K562 (cell line): ENCODE results near the gene URM1.

Source experiments
- ARNT ChIP-seq, 2 experiments: fragments of 450-650 bp; IDR thresholded peaks; 2 replicates each; pipeline ENCODE4 v1.6.1; 2016; ENCODE audit warnings: mild to moderate bottlenecking in 1 of 2
- BCLAF1 ChIP-seq, 2 experiments: fragments of 450-650 bp in 1 of 2; IDR thresholded peaks; 2 replicates each; pipeline ENCODE4 v1.6.1; 2011 to 2017; ENCODE audit warnings: low read depth in 2 of 2, antibody characterized with exemption in 1 of 2, borderline replicate concordance in 1 of 2, low read length in 1 of 2, mild to moderate bottlenecking in 1 of 2, mixed read lengths in 1 of 2; ENCODE audit not compliant: control insufficient read depth in 1 of 2
- CTCF ChIP-seq, 3 experiments: IDR thresholded peaks in 2 of 3; conservative IDR thresholded peaks in 1 of 3; 2 replicates each; pipeline ENCODE4 v1.5.1; 2011 to 2012; ENCODE audit warnings: low read length in 3 of 3, mild to moderate bottlenecking in 3 of 3, control low read depth in 2 of 3, improper control_type of control experiment in 1 of 3, inconsistent platforms in 1 of 3, low read depth in 1 of 3, mixed read lengths in 1 of 3, moderate library complexity in 1 of 3; ENCODE audit not compliant: insufficient read depth in 2 of 3
- GTF2F1 ChIP-seq: IDR thresholded peaks from 2 replicates; pipeline ENCODE4 v1.6.1; 2011; ENCODE audit warnings: low read depth, low read length, improper control_type of control experiment
- JUN ChIP-seq, 2 experiments: sonication (generic) in 1 of 2; formaldehyde crosslinking in 1 of 2; IDR thresholded peaks; 2 replicates each; pipeline versions ENCODE4 v1.6.1 to v1.8.0; 2012 to 2022; ENCODE audit warnings: borderline replicate concordance in 2 of 2, mild to moderate bottlenecking in 2 of 2, improper control_type of control experiment in 1 of 2, low read depth in 1 of 2, low read length in 1 of 2, missing genetic modification reagents in 1 of 2
- KDM4B ChIP-seq, 2 experiments: fragments of 450-650 bp in 1 of 2; sonication (generic) in 1 of 2; IDR thresholded peaks; 2 replicates each; pipeline ENCODE4 v1.6.1; 2016 to 2017; ENCODE audit warnings: borderline replicate concordance in 2 of 2, antibody characterized with exemption in 1 of 2, low read depth in 1 of 2, mild to moderate bottlenecking in 1 of 2
- MAX ChIP-seq: sonication (generic); formaldehyde crosslinking; IDR thresholded peaks from 2 replicates; pipeline ENCODE4 v1.9.0; 2022; ENCODE audit warnings: mild to moderate bottlenecking, missing genetic modification reagents
- MCM2 ChIP-seq: fragments of 450-650 bp; IDR thresholded peaks from 2 replicates; pipeline ENCODE4 v1.6.1; 2017; ENCODE audit warnings: low read depth, mild to moderate bottlenecking
- POLR2AphosphoS5 ChIP-seq: IDR thresholded peaks from 2 replicates; pipeline ENCODE4 v1.6.1; 2011; ENCODE audit warnings: mild to moderate bottlenecking, low read depth, low read length, moderate library complexity; ENCODE audit not compliant: control insufficient read depth, insufficient read depth
- UBTF ChIP-seq, 2 experiments: IDR thresholded peaks; 2 replicates each; pipeline ENCODE4 v1.6.1; 2012; ENCODE audit warnings: improper control_type of control experiment in 2 of 2, low read depth in 2 of 2, low read length in 2 of 2, borderline replicate concordance in 1 of 2
- ZEB2 ChIP-seq: fragments of 450-650 bp; IDR thresholded peaks from 2 replicates; pipeline ENCODE4 v1.6.1; 2016
- ZFP36 ChIP-seq: fragments of 150-350 bp; IDR thresholded peaks from 2 replicates; pipeline ENCODE4 v1.6.1; 2018; ENCODE audit warnings: low read length, low read depth; ENCODE audit not compliant: partially characterized antibody
- ZNF274 ChIP-seq: IDR thresholded peaks from 2 replicates; pipeline ENCODE4 v1.6.1; 2011; ENCODE audit warnings: low read depth, mild to moderate bottlenecking, low read length, moderate library complexity, borderline replicate concordance
- ZNF592 ChIP-seq: fragments of 450-650 bp; IDR thresholded peaks from 2 replicates; pipeline ENCODE4 v1.6.1; 2017; ENCODE audit warnings: antibody characterized with exemption, mild to moderate bottlenecking

- TF ChIP-seq ZEB2 = no peak
- TF ChIP-seq CTCF (IDR thresholded peaks at IDR 0.05 in 2 of 3, conservative IDR thresholded peaks at IDR 0.05 in 1 of 3; ENCODE audit: insufficient read depth in 2 of 3, low read depth in 1 of 3, low read length in 3 of 3) = no peak
- TF ChIP-seq ARNT (IDR thresholded peaks at IDR 0.05) = no peak
- no peak for TF ChIP-seq MCM2
- TF ChIP-seq KDM4B (IDR thresholded peaks at IDR 0.05; ENCODE audit: borderline replicate concordance in 2 of 2, low read depth in 1 of 2) = no peak
- no peak for TF ChIP-seq GTF2F1
- no peak for TF ChIP-seq UBTF (IDR thresholded peaks at IDR 0.05; ENCODE audit: borderline replicate concordance in 1 of 2, low read depth in 2 of 2, low read length in 2 of 2)
- no peak for TF ChIP-seq ZNF274
- TF ChIP-seq JUN (IDR thresholded peaks at IDR 0.05; ENCODE audit: borderline replicate concordance, low read depth, low read length) = no peak
- no peak for TF ChIP-seq JUN (CRISPR knock-in tag; IDR thresholded peaks at IDR 0.05; ENCODE audit: borderline replicate concordance)
- TF ChIP-seq MAX (CRISPR knock-in tag) = no peak
- no peak for TF ChIP-seq POLR2AphosphoS5
- no peak for TF ChIP-seq ZNF592
- no peak for TF ChIP-seq BCLAF1 (IDR thresholded peaks at IDR 0.05; ENCODE audit: borderline replicate concordance in 1 of 2, control insufficient read depth in 1 of 2, low read depth in 2 of 2, low read length in 1 of 2)
- TF ChIP-seq ZFP36 = no peak
Observed at GRCh38 chr9:128342971-128343680, 28.0 kb upstream of the URM1 start.
